Endothelial cell of umbilical vein (primary cell): Measurements from ENCODE around the gene MATN4. TPM values are rescaled to one million over a fixed set of nuclear protein-coding genes. Genes with fewer than 3 reads are reported as not detected.

Experiments
- BruUV-seq: library from RNA; stranded (reverse); fragments of 400-500 nt; replicated peaks from 2 replicates; lab custom pipeline; 2021; lab: Mats Ljungman, UMichigan
- CTCF ChIA-PET: fragments of 300-600, 350-600 bp; sonication (Branson Sonifier 250); formaldehyde crosslinking; loops from one replicate; lab custom pipeline; 2021; ENCODE audit warnings: antibody characterized with exemption, inconsistent platforms; lab: Charles Lee
- POLR2A ChIA-PET: fragments of 300-600, 350-600 bp; sonication (Branson Sonifier 250); formaldehyde crosslinking; loops from one replicate; lab custom pipeline; 2021; ENCODE audit warnings: antibody characterized with exemption, inconsistent platforms; lab: Charles Lee
- DNase-seq: peaks from one replicate; pipeline ENCODE4 v3.0.0-alpha.2; 2011; ENCODE audit warnings: low read depth, low spot score
- FAIRE-seq: peaks from 2 replicates; lab custom pipeline; 2011; peaks lifted over from hg19 to GRCh38; lab: Jason Lieb, UNC
- H2AFZ ChIP-seq: 2 replicates; pipeline ENCODE4 v1.6.0; 2012; ENCODE audit warnings: low read depth, low read length, control low read depth, inconsistent platforms
- H3K27ac ChIP-seq: 2 replicates; pipeline ENCODE4 v1.5.1; 2011; ENCODE audit warnings: low read depth, mild to moderate bottlenecking, control low read depth, low read length, moderate library complexity; ENCODE audit not compliant: insufficient read depth
- H3K27me3 ChIP-seq, 2 experiments: 2 replicates each; pipeline versions ENCODE4 v1.6.0 to v1.6.1; 2011; ENCODE audit warnings: low read length in 2 of 2, mixed read lengths in 1 of 2; ENCODE audit not compliant: control insufficient read depth in 2 of 2, insufficient read depth in 2 of 2
- H3K36me3 ChIP-seq, 2 experiments: 2 replicates in 1 of 2; 3 replicates in 1 of 2; pipeline ENCODE4 v1.5.1; 2011; ENCODE audit warnings: low read length in 2 of 2, mild to moderate bottlenecking in 1 of 2, moderate library complexity in 1 of 2; ENCODE audit not compliant: control insufficient read depth in 2 of 2, insufficient read depth in 2 of 2; ENCODE audit errors: extremely low read depth in 1 of 2
- H3K4me1 ChIP-seq: 3 replicates; pipeline ENCODE4 v1.5.1; 2011; ENCODE audit warnings: mild to moderate bottlenecking, low read length; ENCODE audit not compliant: control insufficient read depth, insufficient read depth; ENCODE audit errors: extremely low read depth
- H3K4me2 ChIP-seq: 2 replicates; pipeline ENCODE4 v1.6.1; 2011; ENCODE audit warnings: low read length, control low read depth, mixed read lengths; ENCODE audit not compliant: insufficient read depth
- H3K4me3 ChIP-seq, 3 experiments: fragments of 200-600 bp in 1 of 3; sonication (generic), shearing (Covaris generic) in 1 of 3; replicated peaks in 1 of 3; 2 replicates each; pipeline ENCODE4 v1.5.1; 2011 to 2016; ENCODE audit warnings: control low read depth in 3 of 3, low read length in 3 of 3, mild to moderate bottlenecking in 2 of 3, inconsistent platforms in 1 of 3, low read depth in 1 of 3, moderate library complexity in 1 of 3; ENCODE audit not compliant: insufficient read depth in 1 of 3
- H3K79me2 ChIP-seq: 2 replicates; pipeline ENCODE4 v1.6.0; 2012; ENCODE audit warnings: low read length, inconsistent platforms; ENCODE audit not compliant: control insufficient read depth, insufficient read depth
- H3K9ac ChIP-seq: replicated peaks from 2 replicates; pipeline ENCODE3; 2011; ENCODE audit warnings: low read length, control low read depth; ENCODE audit not compliant: insufficient read depth; ENCODE audit errors: extremely low read depth
- H3K9me1 ChIP-seq: replicated peaks from 3 replicates; pipeline ENCODE4 v1.6.0; 2011; ENCODE audit warnings: mild to moderate bottlenecking, low read length; ENCODE audit not compliant: control insufficient read depth, insufficient read depth; ENCODE audit errors: extremely low read depth
- H3K9me3 ChIP-seq: replicated peaks from 2 replicates; pipeline ENCODE4 v1.5.1; 2012; ENCODE audit warnings: low read length, inconsistent platforms; ENCODE audit not compliant: control insufficient read depth, insufficient read depth
- H4K20me1 ChIP-seq: replicated peaks from 2 replicates; pipeline ENCODE3; 2011; ENCODE audit warnings: mild to moderate bottlenecking, low read length; ENCODE audit not compliant: control insufficient read depth, insufficient read depth; ENCODE audit errors: extremely low read depth
- CTCF ChIP-seq, 2 donors: IDR thresholded peaks; 1 replicate in 1 of 2; 2 replicates in 1 of 2; pipeline ENCODE4 v1.5.1; 2011; ENCODE audit warnings: low read length in 2 of 2, mild to moderate bottlenecking in 2 of 2, moderate library complexity in 2 of 2, control low read depth in 1 of 2, inconsistent platforms in 1 of 2, low read depth in 1 of 2; ENCODE audit not compliant: insufficient read depth in 1 of 2; ENCODE audit errors: extremely low read depth in 1 of 2
- EZH2 ChIP-seq: IDR thresholded peaks from 2 replicates; pipeline ENCODE4 v1.6.1; 2012; ENCODE audit warnings: borderline replicate concordance, low read depth, mild to moderate bottlenecking, moderate library complexity, low read length, inconsistent platforms; ENCODE audit not compliant: severe bottlenecking
- FOS ChIP-seq: IDR thresholded peaks from 2 replicates; pipeline ENCODE4 v1.6.1; 2011; ENCODE audit warnings: mild to moderate bottlenecking, low read length, moderate library complexity, borderline replicate concordance; ENCODE audit not compliant: insufficient read depth
- GATA2 ChIP-seq: IDR thresholded peaks from 2 replicates; pipeline ENCODE4 v1.7.0; 2011; ENCODE audit warnings: low read depth, mild to moderate bottlenecking, moderate library complexity, mixed read lengths, low read length; ENCODE audit not compliant: insufficient read length, insufficient read depth
- JUN ChIP-seq: IDR thresholded peaks from 2 replicates; pipeline ENCODE4 v1.6.1; 2011; ENCODE audit warnings: borderline replicate concordance, low read depth; ENCODE audit not compliant: insufficient read length, insufficient read depth
- MAX ChIP-seq: IDR thresholded peaks from 2 replicates; pipeline ENCODE4 v1.6.1; 2011; ENCODE audit not compliant: insufficient read depth, insufficient read length
- MYC ChIP-seq: IDR thresholded peaks from one replicate; pipeline ENCODE4 v1.6.1; 2011; ENCODE audit warnings: mild to moderate bottlenecking, low read depth, low read length
- POLR2A ChIP-seq: IDR thresholded peaks from 2 replicates; pipeline ENCODE4 v1.6.1; 2012; ENCODE audit warnings: low read depth, mild to moderate bottlenecking, control low read depth, low read length
- POLR2AphosphoS5 ChIP-seq: IDR thresholded peaks from 2 replicates; pipeline ENCODE4 v1.6.1; 2012; ENCODE audit warnings: low read depth, mild to moderate bottlenecking, control low read depth, low read length, moderate library complexity; ENCODE audit not compliant: insufficient read depth
- dilution Hi-C: fragments of 300-500 bp; cut with MboI; formaldehyde crosslinking; loops from one replicate; pipeline ENCODE4 v1.15.0; 2019; ENCODE audit warnings: low sequenced_read_pairs; ENCODE audit not compliant: extremely low pct_ligation_motif_present
- intact Hi-C: fragments of 100-400 bp; cut with micrococcal nuclease; formaldehyde crosslinking; loops from one replicate; pipeline ENCODE4 v1.10.0; 2022
- polyA plus RNA-seq, 4 experiments: library from polyadenylated mRNA; depleted of rRNA in 3 of 4; stranded (reverse) in 3 of 4; unstranded in 1 of 4; fragments of >200 nt; gene quantifications; 2 replicates each; pipeline versions ENCODE4 v1.2.1 to v1.2.3, GENCODE V29; 2011 to 2012; ENCODE audit warnings: missing spikeins in 1 of 4
- total RNA-seq: library from RNA; stranded (reverse); gene quantifications from 2 replicates; pipeline ENCODE4 v1.2.3, GENCODE V29; 2021

Gene MATN4
- total and polyA plus RNA-seq, 2 donors (not counting 3 experiments of a cell fraction or from before 2014, with no cell fraction given), result 0.10 TPM; not detected in 1

GRCh38 chr20:45329497-45330319, 21.6 kb upstream of the MATN4 start:
- no peak for TF ChIP-seq FOS
- TF ChIP-seq CTCF (IDR thresholded peaks at IDR 0.05; ENCODE audit: extremely low read depth in 1 of 2, insufficient read depth in 1 of 2, low read depth in 1 of 2, low read length in 2 of 2), result no peak
- TF ChIP-seq EZH2, result no peak
- no peak for TF ChIP-seq JUN
- TF ChIP-seq GATA2, result no peak
- TF ChIP-seq POLR2AphosphoS5, result no peak
- no peak for TF ChIP-seq MAX
- TF ChIP-seq MYC, result no peak
- TF ChIP-seq POLR2A, result no peak

More at GRCh38 chr20:45329497-45330319, 21.6 kb upstream of the MATN4 start:
- H3K9me3 ChIP-seq, result no peaks in the 10 kb centered on the region
- H3K79me2 ChIP-seq, result no peaks in the 10 kb centered on the region
- FAIRE-seq, result no peak
- H3K4me3 ChIP-seq, result no peak overlapping the region
- no peak for DNase-seq
- no peaks in the 10 kb centered on the region for H3K9me1 ChIP-seq
- no TSS peak for BruUV-seq
- H3K27me3 ChIP-seq, result no peaks in the 10 kb centered on the region
- POLR2A ChIA-PET, result no interaction called here
- intact Hi-C loops, result loop anchor here (1.0 kb wide), 1 partner anchor 10 kb away; no protein-coding TSS in a partner anchor
- no peaks in the 10 kb centered on the region for H3K4me1 ChIP-seq
- H3K27ac ChIP-seq, result no peak overlapping the region
- dilution Hi-C loops, result no loop called here
- no peak overlapping the region for H3K4me2 ChIP-seq
- H2AFZ ChIP-seq, result no peak overlapping the region
- H4K20me1 ChIP-seq, result no peaks in the 10 kb centered on the region
- CTCF ChIA-PET, result interaction anchor here (1.0 to 15.2 kb wide), 2 partner anchors 107 to 125 kb away, joined by 3 to 389 read pairs; no protein-coding TSS in a partner anchor
- no peak overlapping the region for H3K9ac ChIP-seq
- H3K36me3 ChIP-seq, result peaks cover 8 to 14% of the 10 kb centered on the region in 2 experiments
